ENCODE measurements around the gene FAM53B. TPM values are rescaled to one million over a fixed set of nuclear protein-coding genes. Genes with fewer than 3 reads are reported as not detected.

FAM53B gene
- total RNA-seq, 1 donor from 2014 or later, result 19.3 TPM

GRCh38 chr10:124629842-124630241 is 114.3 kb downstream of the FAM53B start:
- no peak for DNase-seq (ENCODE audit: low spot score)

DNA sequence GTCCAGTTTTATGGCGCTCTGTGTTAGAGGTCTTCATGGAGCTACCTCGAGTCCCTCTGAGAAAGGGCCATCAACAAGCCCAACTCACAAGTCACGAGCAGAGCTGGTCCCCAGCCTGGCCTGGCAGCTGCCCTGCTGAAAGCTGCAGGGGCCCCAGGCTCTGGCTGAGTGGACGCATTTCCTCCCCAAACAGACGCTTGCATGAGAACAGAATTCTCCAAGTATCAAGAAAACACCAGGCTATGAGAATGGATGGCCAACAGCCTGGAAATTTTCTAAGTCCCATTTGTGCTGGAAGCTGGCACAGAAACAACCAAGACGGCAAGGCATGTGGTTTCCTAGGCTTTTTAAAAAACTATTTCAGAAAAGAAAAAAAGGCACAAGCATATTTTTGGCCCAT is 114.8 kb downstream of the FAM53B start:
- no peak for DNase-seq (ENCODE audit: low spot score)

- no peak for DNase-seq (ENCODE audit: low spot score)
Measured at GRCh38 chr10:124628676-124629021, 115.5 kb downstream of the FAM53B start.

- no peak for DNase-seq (ENCODE audit: low spot score)
Measured at GRCh38 chr10:124627866-124628675, 116.1 kb downstream of the FAM53B start.

DNA sequence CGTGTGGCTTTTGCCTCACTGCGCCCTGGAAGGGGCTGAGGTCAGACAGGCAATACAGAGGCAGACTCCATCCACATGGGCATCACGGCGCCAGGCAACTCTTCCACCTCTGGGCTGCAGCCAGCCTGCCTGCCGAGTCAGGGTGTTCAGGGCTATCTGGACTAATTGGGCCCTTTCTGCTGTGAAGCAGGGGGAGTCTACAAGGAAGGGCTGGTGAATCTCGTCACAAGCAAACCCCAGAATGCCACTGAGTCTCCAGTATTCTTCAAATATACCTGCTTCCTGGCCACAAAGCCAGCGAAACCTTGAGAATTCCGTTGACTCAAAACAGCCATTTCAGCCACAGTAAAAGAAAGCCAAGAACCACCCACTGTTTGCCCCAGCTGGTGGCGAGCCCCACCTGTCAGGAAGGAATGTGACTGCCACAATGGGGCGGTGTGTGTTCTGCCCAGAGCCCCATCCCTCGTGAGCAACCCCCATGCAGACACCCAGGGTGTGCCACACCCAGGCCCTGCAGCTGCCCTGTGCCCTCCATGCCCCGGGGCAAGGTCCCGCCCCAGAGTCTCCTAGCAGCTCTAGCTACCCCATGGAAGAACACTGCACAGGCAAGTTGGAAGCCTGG is 117.3 kb downstream of the FAM53B start:
- DNase-seq (ENCODE audit: low spot score), result no peak

DNA sequence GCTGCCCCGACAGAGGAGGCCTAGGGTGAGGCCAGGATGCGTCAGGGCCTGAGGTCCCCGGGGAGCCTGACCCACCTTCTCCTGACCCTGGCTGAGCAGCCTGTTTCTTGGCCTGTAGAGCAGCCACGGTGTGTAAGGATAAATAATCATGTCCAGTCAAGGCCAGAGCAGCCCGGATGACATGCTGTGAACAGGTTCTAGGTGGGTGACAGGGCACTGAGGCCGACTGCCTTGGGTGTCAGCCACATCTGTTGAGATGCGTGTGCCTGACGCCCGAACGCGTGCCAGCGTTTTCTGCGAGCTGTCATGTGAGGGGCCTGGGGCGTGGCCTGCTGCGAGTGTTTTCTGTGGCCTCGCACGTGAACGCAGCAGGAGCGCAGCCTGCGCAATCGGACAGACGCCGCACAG is 118.3 kb downstream of the FAM53B start:
- DNase-seq (ENCODE audit: low spot score), result no peak

DNA sequence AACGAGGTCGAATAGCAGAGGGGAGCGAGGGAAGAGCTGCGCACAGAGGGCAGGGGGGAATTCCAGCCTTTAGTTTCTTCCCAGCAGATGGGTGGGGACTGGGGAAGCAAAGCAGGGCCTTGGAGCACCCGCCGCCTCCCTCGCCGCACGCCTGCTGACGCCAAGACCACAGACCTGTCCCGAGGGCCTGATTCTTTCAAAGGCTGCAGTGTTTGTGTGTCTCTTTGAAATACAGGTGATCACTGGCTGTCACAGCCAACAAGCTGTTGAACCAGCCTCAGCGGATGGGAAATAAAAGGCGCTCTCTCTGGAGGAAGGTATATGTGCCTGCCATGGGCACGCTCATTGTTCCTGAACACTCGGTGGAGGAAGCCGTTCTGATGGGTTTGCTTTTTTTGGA is 119.3 kb downstream of the FAM53B start:
- no peak for DNase-seq (ENCODE audit: low spot score)

- no peak for DNase-seq (ENCODE audit: low spot score)
Measured at GRCh38 chr10:124624466-124624865, 119.7 kb downstream of the FAM53B start.

GRCh38 chr10:124624006-124624405 is 120.2 kb downstream of the FAM53B start:
- DNase-seq (ENCODE audit: low spot score), result no peak

DNA sequence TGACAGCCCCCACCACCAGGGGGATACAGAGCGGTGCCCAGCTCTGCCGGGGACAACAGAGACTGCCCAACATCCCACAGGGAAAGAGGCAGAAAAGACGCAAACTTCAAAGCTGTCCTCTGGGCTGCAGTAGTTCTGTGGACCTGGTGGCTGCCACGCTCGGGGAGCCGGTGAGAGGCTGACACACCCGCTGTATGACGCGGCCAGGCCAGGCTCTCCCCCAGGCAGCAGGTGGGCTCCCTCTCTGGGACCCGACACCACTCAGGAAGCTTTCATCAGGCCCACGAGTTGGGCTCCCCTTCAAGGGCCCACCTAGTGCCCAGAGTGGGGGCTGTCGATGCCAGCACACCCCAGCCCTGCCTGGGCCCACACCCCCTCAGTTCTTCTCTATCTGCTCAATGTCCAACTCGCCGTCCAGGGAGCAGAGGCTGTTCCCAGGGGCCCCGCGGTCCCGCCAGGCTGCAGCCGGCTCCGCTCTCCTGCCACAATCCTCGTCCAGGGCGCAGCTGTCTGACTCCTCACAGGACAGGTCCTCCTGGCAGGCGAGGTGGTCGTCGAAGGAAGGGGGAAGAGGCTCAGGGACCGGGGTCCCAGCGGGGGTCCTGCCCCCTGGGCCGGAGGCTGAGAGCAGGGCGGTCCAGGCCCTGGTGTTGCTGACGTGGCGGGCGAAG is 121.2 kb downstream of the FAM53B start:
- no peak for DNase-seq (ENCODE audit: low spot score)

DNA sequence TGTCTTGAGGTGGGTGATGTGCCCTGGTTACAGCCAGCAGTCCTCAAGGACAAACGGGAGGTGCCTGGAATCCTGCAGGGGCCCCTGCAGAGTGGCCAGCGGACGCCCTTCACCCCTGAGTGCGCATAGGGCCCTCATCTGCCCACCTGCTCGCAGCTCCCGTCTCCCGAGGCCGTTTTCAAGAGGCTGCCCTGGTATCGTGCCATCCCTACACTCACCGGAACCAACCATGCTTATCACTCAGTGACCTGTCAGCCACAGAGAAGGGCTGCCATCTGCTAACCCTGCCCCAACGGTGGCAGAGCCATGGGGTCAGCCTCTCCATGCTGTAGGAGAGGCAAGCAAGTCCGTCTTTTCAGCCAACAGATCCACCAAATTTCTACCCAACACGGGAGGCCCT is 122.0 kb downstream of the FAM53B start:
- DNase-seq (ENCODE audit: low spot score), result no peak

- DNase-seq (ENCODE audit: low spot score), result no peak
Measured at GRCh38 chr10:124621637-124622036, 122.5 kb downstream of the FAM53B start.

DNA sequence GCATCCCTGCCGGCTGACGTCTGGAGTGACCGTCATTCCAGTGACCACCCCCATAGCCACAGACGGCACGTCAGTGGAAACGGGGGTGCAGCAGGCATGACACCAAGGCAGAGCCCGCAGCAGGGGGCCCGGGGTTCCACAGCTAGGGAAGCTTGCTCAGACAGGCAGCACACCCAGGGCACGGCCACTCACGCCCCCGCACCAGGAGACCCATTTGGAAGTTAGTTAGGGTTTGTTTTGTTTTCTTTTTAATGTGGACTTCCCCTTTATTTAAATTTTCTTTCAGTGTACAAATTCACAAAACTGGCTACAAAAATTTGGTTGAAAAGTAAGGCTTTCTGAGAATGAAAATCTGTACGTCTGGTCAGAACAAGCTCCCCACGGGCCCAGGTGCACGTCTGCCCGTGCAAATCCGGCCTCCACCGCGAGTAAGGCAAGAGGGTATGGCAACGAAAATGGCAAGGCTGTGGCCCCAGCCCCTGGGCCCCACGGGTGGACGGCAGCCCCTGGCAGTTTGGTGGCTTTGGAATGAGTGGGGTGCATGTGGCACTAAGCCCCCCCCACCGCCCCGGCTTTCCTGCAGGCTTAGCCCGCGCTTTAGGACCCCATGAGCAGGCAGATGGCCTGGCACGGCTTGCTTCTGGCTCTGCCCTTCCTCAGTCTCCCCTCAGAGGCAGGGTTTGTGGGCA is 124.2 kb downstream of the FAM53B start:
- DNase-seq (ENCODE audit: low spot score), result no peak

- DNase-seq (ENCODE audit: low spot score), result no peak
Measured at GRCh38 chr10:124619195-124619594, 125.0 kb downstream of the FAM53B start.

DNA sequence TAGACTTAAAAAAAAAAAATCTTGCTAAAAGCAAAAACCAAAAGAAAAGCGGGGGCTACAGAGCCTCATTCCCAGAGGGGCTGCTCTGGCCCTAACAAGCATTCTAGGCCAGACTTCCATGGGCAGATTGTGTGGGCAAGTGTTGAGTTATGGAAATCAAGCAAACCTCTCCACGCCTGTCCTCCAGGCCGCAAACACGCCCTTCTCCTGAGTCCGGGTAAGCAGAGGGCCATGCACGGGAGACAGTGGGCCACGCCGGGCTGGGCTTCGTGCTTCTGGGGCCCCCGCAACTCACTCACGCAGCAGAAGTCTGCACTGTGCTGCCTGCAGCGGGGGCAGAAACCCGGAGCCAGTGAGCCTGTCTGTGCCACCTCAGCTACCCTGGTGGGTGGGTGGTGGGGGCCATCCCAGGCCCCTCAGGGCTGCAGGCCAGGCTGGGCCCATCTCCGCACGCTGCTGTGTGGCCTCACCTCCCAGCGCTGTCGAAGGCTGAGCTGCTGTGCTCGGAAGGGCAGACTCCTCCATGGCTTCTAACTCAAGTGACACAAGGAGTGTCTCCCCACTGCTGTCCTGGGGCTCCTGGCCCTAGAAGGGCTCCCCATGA is 125.6 kb downstream of the FAM53B start:
- DNase-seq (ENCODE audit: low spot score), result no peak

GRCh38 chr10:124616836-124617130 is 127.4 kb downstream of the FAM53B start:
- DNase-seq (ENCODE audit: low spot score), result no peak

DNA sequence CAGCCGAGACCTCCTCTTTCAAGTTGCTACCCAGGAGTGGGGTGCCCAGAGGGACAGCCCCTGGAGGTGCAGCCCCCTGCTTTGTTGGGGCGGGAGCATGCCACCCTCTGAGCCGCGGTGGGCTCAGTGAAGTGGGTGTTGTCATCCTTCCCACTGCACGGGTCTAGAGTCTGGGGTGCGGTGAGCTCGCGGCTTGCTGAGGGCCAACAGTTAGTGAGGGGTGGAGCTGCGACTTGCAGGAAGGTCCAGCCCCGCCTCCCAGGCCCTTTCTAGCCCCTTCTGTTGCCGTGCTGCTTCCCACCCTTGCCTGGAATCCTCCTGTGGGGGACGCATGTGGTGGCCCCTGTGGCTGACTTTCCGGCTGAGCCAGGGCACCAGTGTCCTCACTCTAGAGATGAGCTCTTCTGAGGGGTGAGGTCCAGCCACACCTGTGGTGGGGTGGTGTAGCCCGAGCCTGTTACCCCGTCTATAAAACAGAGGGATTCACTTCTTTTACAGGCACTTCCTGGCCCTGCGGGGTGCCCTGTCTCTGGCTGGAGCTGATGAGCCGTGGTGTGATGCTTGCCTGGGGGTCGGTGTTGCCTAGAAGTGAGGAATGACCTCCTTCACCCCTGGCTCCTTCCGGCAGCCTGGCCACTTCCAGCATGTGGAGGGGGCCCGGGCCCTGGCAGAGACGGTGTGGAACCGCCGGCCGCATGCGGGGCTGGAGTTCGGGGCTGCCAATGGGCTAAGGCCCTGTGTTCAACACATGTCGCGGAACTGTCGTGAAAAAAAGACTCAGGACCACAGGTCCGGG is 127.9 kb downstream of the FAM53B start:
- DNase-seq (ENCODE audit: low spot score), result no peak

DNA sequence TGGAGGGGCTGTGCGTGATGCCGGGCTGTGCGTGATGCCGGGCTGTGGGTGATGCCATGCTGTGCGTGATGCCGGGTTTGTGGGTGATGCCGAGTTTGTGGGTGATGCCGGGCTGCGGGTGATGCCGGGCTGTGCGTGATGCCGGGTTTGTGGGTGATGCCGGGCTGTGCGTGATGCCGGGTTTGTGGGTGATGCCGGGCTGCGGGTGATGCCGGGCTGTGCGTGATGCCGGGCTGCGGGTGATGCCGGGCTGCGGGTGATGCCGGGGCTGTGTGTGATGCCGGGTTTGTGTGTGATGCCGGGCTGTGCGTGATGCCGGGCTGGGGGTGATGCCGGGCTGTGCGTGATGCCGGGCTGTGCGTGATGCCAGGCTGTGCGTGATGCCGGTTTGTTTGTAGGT is 128.9 kb downstream of the FAM53B start:
- DNase-seq (ENCODE audit: low spot score), result no peak

DNA sequence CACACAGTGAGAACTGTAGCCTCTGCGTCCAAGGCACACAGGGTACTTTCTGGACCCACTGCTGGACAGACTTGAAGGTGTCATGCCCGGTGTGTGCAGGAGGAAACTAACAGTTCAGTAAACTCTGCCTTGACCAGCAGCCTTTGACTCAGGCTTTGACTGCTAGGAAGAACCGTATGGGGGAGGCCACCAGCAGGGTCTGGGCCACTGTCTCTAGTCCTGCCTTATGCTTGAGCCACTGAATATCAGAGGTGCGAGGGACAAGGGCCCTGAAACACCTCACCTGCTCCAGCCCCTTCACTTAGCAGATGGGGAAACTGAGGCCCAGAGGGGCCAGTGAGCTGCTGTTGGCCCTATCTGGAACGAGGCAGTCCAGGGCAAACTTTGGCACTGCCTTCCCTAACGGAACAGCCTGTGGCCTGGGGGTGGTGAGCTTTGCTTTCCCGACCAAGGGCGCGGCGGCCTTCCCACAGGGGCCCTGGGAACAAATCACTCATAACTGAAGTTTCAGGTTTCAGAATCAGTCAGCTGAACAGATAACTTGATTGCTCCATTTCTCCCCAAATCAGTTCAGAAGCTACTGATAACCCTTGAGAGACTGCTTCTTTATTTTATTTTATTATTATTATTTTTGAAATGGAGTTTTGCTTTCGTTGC is 130.0 kb downstream of the FAM53B start:
- no peak for DNase-seq (ENCODE audit: low spot score)

GRCh38 chr10:124612611-124613498 is 131.3 kb downstream of the FAM53B start:
- DNase-seq (ENCODE audit: low spot score), result no peak
